Left colon (tissue), 2 donors: ENCODE data around the gene EPHX1. TPM values are rescaled to one million over a fixed set of nuclear protein-coding genes. Genes with fewer than 3 reads are reported as not detected.
A peak's percentile ranks its signal among the peaks of the same experiment; 100 is the strongest.
"Not testable (repeated sequence)": the region's sequence is repeated elsewhere in the genome, so short reads cannot be mapped to it uniquely, and the experiment has no call there.

Experiments
- ATAC-seq: fragments of 200-7000 bp; cut with Tn5 transposase; one replicate; pipeline ENCODE4 v1.9.1; 2020; ENCODE audit warnings: mild to moderate bottlenecking, moderate library complexity
- DNase-seq, 2 donors: peaks; one replicate each; pipeline ENCODE4 v3.0.0-alpha.2; 2020
- intact Hi-C, 2 donors: fragments of 100-400 bp; cut with DNase I in 1 of 2; cut with micrococcal nuclease in 1 of 2; formaldehyde crosslinking; loops; one replicate each; pipeline versions ENCODE4 v1.11.2 to v1.14.0; 2022; cut with DNase I, micrococcal nuclease
- total RNA-seq, 2 donors: library from RNA; stranded (reverse); fragmentation: NEBNext Ultra II Directional; extraction: Animal tissue kit (Norgen Biotek cat#: 25700); gene quantifications; one replicate each; pipeline ENCODE4 v1.2.1, GENCODE V29; 2021
- donor health status: DM: no; HTN: no; CAD: no.
- donor health status: DM: yes; HTN: yes; CAD: no.

Gene EPHX1
- total RNA-seq, 2 donors from 2014 or later, result 59.3 to 67.3 TPM

GRCh38 chr1:225811622-225812487, 1.9 kb downstream of the EPHX1 start:
- ATAC-seq, result no peak
- intact Hi-C loops, result no loop called here
- peak in 1 of 2 donors; percentile 28 for DNase-seq

- no peak for ATAC-seq
- intact Hi-C loops, result no loop called here
Observed at GRCh38 chr1:225812488-225813213, 2.7 kb downstream of the EPHX1 start.

DNA sequence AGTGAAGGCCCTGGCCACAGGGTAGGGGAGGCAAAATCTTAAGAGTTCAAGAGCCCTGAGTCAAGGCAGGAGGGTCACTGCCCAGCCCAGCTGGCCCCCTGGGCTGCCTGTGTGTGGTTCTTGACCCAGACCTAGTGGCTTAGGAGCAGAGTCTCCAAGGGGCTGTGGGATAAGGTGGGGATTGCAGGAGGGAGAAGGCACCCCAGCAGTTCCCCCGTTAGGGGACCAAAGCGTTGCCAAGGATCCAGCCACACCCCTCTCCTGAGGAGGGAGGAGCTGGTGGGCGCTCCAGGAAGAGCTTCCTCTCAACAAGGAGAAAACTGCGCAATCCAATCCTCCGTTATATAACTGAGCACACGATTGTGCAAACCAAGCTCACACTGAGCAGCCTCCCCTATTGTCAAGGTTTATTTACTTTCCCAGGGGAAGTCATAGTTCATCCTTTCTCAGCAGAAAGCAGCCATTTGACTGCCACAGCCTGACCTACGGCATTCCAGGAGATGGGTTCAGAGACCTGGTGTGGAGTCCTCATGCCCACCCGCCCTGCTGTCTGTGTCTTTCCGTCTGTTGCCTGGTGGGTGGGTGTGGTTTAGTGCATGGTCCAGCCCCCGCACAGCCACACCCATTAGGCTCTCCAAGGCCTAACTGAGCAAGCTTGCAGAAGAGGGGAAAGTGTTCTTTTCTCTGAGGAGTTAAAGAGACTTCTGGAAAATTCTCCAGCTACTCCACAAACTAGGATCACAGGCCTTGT, 3.5 kb downstream of the EPHX1 start:
- peak; percentile 64 to 74 for DNase-seq
- intact Hi-C loops, result no loop called here
- peak; percentile 57 for ATAC-seq

More at GRCh38 chr1:225812488-225813213, 2.7 kb downstream of the EPHX1 start:
- no peak for DNase-seq

DNA sequence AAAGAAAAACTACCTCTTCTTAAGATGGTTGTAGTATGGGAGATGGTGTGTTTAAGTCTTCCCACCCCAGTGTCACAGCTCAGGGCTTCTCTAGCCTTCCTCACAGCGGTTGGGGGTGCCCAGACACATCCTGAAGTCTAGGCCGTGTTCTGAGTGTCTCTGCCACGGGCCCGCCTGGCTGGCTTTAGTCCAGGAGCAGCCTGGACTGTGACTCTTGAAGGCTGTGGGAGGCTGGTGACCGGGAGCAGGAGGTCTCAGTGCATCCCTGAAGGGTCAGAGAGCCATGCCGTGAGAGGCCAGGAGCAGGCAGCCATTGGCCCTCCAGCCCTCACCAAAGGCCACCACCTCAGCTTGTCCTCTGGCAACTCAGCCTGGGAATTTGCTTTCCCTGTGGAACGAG, 4.5 kb downstream of the EPHX1 start:
- ATAC-seq, result no peak
- no peak for DNase-seq
- intact Hi-C loops, result no loop called here

- DNase-seq, ATAC-seq: not testable (repeated sequence)
Observed at GRCh38 chr1:225815090-225815489, 5.2 kb downstream of the EPHX1 start.

GRCh38 chr1:225815526-225816178, 5.7 kb downstream of the EPHX1 start:
- DNase-seq (no peak), ATAC-seq (no peak)
- intact Hi-C loops, result no loop called here

More at GRCh38 chr1:225815090-225815489, 5.2 kb downstream of the EPHX1 start:
- intact Hi-C loops, result not testable (repeated sequence)

- intact Hi-C loops, result no loop called here
- ATAC-seq (peak; percentile 15), DNase-seq (peak; percentile 41 to 54)
Observed at GRCh38 chr1:225816643-225817538, 7.0 kb downstream of the EPHX1 start.

GRCh38 chr1:225817611-225818061, 7.7 kb downstream of the EPHX1 start:
- peak; percentile 81 to 91 for DNase-seq
- peak; percentile 91 for ATAC-seq
- intact Hi-C loops, result no loop called here

DNA sequence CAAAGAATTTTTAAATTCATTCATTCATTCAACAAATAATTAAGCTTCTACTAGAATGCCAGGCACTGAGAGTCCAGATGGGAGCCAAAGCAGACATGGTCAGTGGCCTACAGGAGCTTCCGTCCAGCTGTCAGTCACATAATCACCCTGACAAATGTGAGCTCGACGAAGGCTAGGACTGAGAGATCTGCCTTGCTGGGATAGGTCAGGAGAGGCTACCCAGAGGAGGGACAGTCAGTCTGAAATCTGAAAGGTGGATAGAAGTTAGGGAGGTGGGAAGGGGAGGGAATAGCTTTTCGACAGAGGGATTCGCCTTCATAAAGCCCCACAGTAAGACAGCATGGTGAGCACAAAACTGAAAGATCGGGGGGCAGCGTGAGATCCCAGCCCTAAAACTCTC, 8.3 kb downstream of the EPHX1 start:
- no peak for ATAC-seq
- no peak for DNase-seq
- intact Hi-C loops, result no loop called here

- intact Hi-C loops, result no loop called here
- no peak for ATAC-seq
- no peak for DNase-seq
Observed at GRCh38 chr1:225819346-225820192, 9.6 kb downstream of the EPHX1 start.

DNA sequence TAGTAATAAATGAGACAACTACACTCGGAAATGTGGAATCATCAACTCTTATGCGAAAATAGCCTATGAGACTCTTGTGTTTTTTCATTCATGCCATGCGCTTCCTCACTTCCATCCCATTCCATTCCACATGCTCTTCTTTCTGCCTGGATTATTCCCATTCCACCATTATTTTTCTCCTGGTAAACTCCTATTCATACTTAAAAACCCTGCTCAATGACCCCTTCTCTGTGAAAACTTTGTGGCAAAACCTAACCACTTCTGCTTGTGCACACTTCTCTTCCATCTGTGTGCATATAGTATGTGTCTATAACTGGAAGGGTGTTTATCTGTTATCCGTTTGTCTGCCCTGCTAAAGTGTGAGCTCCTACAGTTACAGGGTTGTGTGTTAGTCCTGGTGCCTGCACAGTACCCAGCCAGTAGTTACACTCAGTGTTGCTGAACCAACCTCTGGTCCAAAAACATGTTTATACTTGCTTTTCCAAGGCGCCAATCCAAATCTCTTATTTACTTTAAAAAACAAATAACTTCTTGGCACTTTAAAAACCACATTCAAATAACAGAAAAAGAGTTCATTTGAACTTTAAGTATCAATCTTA, 10.7 kb downstream of the EPHX1 start:
- DNase-seq, result no peak
- no peak for ATAC-seq
- intact Hi-C loops, result no loop called here

DNA sequence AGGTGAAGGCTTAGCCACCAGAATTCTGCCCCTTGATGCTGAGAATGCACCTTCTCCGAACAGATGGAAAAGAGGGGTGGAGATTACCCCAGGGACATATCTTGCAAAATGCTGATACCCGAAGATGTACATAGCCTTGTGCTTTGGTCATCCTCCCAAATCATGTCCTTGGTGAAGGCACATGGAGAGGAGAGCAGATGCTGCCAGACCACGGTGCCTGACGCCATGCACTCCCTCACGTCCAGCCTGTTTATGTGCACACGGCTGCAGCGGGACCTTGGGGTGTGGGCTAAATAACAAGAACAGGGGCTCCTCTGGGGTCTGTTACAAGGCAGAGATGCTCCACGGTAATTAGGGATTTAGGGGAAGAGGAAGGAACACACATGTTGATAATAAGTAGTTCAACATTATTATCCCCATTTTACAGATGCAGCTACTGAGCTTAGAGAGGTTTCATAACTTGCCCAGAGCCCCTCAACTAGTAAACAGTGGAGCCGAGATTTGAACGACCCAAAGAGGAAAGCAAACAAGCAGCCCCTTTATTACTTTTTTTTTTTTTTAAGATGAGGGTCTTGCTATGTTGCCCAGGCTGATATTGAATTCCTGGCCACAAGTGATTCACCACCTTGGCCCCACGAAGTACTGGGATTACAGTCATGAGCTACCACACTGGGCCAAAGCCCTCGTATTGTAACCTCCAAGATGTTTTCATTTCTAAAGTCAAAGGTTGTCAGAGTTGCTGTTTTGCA, 12.9 kb downstream of the EPHX1 start:
- intact Hi-C loops, result no loop called here
- ATAC-seq (no peak), DNase-seq (no peak)

- ATAC-seq (no peak), DNase-seq (no peak)
- intact Hi-C loops, result no loop called here
Observed at GRCh38 chr1:225823811-225824261, 13.9 kb downstream of the EPHX1 start.

- ATAC-seq (no peak), DNase-seq (no peak)
- intact Hi-C loops, result no loop called here
Observed at GRCh38 chr1:225824533-225824941, 14.6 kb downstream of the EPHX1 start.

DNA sequence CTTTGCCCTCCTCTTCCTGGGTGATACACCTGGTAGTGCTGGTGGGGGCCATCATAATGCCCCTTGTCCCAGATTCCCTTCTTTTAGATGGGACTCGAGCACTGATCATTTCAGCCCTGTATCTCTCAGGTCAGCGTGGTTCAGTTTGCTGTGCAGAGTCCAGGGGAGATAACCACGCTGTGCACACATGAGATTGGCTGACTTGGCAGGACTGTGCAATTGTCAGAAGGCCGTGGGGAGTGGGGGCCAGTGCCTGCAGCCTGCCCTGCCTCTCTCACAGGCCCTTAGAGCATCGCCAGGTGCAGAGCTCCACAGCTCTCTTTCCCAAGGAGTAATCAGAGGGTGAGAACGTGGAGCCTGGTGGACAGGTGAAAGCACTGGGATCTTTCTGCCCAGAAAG, 15.2 kb downstream of the EPHX1 start:
- peak; percentile 53 for ATAC-seq
- intact Hi-C loops, result no loop called here
- DNase-seq, result no peak

- intact Hi-C loops, result no loop called here
- ATAC-seq (no peak), DNase-seq (no peak)
Observed at GRCh38 chr1:225825607-225826007, 15.7 kb downstream of the EPHX1 start.
